ENCODE results near the gene RAB28. TPM values are rescaled to one million over a fixed set of nuclear protein-coding genes. Genes with fewer than 3 reads are reported as not detected.

Gene RAB28
- 15.3 TPM for polyA plus RNA-seq (ENCODE audit: insufficient read length)

DNA sequence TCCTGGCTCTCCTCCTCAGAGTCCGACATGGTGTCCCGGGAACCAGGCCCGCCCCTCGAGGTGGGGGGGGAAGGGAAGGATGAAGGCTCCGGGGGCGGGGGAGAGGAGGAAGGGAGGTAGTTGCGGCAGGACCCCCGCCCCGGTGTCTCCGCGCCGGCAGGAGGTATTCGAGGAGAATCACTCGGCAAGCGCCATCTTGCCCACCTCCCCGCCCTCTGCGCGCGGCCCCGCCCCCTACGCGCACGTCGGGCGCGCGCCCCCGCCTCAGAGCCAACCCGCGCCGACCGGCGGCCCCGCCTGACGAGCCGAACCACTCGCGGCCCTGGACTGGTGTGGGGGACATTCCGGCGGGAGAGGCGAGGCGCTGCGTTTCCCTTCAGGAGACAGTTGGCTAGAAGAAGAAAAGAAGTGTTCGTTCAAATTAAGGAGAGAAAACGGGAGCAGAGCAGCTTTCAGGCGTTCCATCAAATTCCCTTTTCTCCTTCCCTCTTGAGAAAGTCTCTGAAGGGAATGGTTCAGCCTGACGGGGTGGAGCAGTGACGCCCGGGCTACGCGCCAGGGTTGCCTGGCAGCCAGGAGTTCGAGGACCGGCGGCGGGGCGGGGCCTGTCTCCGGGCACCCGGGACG is at the start of gene RAB28:
RAB28 (minus strand) TSS at position 219 of the 627 bp plus-strand sequence.
- DNase-seq (ENCODE audit: low read depth), result peak; percentile 89

DNA sequence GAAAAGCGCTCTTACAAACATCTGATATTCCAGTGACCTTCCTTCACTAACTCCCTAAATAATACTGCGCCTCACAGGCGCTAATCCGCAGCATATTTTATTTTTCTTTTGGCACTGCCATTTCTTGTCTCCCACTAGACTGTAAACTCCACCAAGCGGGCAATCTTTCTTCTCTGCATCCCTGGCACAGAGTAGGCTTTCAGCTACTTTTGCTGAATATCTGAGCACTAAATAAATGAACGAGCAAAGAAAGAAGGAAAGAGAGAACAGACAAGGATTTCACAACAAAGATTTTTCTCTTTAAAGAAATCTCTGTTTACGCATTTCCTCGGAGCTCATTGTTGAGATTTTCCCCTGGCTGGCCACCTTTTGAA is 47.5 kb upstream of the RAB28 start:
- no peak for DNase-seq (ENCODE audit: low read depth)

DNA sequence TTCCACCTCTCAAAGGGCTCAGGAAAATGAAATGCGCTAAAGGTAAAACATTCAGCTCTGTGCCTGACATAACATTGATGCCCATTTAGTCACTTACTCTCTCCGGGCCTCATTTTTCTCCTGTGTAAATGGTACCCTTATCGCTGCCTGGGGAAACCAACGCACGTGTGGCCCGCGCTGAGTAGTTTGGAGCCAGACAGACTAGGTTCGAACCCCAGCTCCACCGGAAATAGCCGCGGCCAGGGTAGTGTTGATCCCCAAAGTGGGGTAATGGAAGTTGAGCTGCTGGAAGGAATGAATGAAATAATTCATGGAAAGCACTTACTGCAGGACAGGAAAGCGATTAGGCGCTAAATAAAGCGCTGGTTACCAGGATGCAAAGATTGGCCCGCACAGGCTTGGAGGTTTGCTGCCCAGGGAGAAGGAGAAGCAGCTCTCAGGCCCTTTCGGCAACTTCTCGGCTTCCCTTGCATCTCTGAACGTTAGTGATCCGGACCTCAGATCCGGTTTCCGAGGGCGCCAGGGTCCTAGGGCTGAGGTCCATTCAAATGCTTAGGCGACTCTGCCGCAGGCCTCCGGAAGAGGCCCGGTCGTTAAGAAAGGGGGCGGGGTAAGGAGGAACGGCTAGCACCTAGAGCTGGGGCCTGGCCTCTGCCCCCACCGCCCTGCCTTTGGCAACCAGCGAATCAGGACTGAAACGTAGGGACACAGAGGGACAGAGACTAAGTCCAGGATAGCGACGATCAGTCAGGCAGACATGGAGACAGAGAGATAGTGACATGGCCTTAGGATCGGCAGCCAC is 46.9 kb upstream of the RAB28 start:
- DNase-seq (ENCODE audit: low read depth), result no peak

DNA sequence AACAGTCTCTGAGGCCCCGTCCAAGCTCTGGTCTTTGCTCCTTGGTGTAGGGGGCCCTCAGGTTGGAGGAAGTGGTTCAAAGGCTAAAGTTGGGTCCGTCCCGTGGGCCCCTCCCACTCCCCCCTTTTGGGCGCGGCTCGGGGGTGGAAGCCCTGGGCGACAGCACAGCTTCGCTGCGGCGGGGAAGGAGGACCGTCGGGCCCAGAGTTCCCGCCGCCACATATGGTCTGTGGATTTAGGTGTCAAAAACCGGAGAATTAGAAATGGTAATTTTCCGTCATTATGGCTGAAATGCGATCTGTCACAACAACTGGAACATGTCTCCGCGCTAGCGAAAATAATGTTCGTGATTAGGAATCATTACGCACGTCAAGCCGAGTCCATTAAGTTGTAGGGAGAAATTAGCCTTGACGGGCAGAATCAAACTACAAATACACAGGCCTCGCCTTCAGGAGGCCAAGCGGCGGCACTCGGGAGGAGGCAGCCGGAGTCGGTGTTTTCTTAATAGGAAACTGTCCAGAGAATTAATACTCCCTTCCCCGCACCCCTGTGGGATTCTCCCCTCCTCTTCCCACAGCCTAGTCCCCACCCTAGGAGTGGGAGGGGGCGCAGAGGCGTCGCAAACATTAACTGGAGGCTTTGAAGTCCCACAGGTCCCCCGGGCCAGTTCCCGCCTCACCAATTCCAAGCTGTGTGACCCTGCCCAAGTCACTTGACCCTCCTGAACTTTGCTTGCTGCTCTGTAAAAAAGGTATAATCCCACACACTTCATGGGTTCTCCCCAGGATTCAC is 45.2 kb upstream of the RAB28 start:
- no peak for DNase-seq (ENCODE audit: low read depth)

DNA sequence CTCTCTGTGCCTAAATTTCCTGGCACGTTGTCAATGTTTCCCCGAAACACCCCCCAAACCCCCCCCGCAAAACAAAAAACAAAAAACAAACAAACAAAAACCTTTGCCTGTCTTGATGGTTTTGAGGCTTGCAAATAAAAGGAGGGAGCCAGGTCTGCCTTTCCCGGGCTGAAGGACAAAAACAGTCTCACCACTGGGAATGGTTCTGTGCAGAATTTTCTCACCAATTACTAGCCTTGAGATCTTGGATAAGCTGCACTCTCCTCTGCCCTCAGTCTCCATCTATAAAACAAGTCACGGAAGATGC is 44.6 kb upstream of the RAB28 start:
- no peak for DNase-seq (ENCODE audit: low read depth)

DNA sequence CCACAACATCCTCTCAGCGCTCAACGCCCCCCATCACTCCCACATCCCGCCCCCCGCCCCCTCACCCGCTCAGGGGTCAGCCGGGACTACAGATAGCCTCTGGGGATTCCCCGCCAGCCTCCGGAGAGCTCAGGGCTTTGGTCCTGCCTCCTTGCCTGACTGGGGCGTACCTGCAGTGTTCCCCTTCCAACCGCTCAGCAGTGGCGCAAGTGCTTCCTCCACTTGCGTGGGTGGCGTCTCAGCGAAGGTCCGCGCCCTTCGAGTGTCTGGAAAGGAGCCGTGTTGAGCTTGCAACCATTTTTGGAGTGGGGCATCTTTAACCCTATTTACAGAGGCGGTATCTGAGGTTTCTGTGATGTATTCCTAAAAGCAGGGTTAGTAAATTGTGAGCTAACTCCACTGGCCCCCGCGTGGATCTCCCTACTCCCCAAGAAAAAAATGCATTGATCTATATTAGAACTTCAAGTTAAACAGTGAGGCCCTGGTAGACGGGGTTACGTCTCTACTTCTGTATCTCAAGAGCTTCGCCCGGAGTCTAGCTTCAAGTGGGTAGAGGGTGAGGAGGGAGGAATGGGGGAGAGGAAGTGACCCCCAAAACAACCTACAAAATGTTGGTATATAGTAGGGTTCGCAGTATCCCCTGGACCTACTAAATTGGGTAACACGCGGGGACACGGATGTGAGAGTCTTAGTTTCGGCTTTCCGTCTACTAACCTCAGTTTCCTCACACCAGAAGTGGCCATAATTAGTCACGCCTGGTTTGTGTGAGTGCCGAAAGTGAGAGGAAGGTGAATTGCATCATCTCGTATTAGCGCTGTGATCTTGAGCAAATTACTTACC is 44.1 kb upstream of the RAB28 start:
- no peak for DNase-seq (ENCODE audit: low read depth)

DNA sequence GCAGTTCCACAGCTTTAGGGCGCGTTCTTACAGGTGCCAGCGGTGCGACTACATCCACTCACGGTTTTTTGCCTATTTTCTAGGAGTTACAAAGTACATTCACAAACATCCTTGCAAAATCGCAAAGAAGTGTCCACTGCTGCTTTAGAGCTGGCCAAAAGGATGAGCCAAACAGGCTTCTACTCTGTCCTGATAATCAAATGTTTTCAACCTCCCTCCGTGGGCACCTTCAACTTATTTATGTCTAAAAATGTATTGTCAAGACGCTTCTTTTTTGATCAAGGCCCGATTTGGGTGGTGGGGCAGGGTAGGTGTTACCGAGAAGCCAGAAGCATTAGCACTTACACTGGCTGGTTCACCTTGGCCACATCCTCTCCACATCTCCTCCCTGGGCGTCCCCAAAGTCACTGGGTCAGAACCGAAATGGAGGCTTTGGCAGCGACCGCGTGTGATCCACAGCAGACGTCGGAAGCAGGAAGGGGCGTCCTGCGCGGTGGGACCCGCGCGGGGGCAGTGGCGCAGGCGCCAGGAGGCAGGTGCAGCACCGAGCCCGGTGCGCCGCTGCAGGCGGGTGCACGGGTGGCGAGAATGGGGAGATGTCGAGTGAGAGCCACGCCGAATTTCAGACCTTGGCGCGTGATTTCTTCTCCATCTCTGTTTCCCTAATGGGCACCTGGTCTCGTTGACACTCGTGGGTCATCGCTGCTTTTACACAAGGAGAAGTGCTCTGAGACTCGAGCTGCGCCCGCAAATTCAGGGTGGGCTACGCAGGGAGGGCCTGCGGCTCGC is 43.2 kb upstream of the RAB28 start:
- no peak for DNase-seq (ENCODE audit: low read depth)

DNA sequence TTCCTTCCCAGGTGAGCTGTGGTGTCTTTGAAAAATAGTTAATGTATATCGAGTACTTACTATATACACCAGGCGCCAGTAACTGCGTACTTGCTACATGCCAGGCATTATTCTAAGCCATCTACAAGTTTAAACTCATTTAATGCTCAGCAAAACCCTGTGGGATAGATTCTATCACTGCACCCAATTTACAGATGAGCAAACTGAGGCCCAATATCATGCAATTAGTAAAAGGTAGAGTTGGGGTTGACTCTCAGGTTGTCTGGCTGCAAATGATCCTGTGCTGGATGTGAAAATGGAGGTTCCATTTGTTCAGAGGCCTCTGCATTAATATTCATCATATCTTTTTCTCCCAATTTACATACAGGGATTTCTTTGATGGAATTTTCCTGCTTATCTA is 42.5 kb upstream of the RAB28 start:
- no peak for DNase-seq (ENCODE audit: low read depth)

DNA sequence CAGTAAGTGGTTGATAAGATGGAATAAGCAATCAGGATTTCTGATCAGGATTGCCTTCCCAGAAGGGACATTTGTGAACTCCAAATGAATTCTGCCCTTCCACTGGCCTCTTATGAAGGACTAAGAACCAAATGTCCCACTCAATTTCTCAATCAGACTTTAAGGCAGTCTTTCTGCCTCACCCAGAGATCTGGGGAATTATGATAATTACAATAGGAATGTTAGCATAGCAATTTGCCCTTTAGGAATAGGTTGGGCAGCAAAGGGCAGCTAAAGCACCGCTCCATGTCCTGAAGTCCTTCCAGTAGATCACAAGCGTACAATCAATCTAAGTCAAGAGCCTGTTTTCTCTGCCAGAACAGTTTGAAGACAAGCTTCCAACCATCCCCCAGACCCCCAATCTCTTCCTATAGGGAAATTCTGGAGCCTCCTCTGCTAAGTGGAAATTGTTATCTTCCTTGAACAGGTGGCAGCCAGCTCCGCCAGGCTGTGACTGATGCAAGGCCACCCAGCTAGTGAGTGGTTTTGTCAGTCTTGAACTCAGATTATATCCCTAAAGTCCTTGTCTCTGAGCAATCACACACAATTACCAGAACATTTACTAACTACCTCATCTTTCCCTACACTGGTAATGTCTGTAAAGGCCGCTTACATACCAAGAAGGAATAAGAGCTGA is 41.6 kb upstream of the RAB28 start:
- no peak for DNase-seq (ENCODE audit: low read depth)

DNA sequence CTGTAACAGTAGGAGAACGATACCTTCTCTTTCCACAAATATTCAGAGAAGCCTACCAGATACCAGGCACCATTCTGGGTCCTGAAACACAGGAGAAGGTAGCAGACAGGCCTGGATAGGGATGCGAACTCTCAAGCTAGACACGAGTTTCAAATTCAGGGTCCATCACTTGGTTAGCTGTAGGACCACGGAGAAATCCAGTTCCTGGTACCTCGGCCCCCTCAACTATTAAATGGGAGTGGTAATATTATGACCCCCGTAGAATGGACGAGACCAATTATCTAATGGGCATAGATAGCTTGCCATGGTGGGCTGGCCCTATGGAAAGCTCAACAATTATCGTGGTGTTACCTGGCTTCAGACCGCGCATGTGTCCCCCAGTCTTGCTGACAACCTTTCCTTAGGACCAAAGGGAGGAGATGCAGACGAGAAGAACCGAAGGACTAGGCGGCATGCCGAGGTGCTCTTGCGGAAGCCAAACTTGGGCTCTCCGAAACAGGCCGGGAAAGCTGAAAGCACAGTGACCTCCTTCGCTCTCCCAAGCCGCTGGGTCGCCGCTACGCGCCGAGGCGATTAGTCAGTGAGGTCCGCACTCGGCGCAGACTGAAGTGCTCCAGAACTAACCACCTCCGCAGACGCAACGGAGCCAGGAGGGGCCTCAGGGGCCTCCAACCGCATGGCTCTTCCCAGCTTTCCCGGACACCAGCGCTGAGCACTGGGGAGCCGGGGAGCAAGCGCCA is 40.5 kb upstream of the RAB28 start:
- no peak for DNase-seq (ENCODE audit: low read depth)

DNA sequence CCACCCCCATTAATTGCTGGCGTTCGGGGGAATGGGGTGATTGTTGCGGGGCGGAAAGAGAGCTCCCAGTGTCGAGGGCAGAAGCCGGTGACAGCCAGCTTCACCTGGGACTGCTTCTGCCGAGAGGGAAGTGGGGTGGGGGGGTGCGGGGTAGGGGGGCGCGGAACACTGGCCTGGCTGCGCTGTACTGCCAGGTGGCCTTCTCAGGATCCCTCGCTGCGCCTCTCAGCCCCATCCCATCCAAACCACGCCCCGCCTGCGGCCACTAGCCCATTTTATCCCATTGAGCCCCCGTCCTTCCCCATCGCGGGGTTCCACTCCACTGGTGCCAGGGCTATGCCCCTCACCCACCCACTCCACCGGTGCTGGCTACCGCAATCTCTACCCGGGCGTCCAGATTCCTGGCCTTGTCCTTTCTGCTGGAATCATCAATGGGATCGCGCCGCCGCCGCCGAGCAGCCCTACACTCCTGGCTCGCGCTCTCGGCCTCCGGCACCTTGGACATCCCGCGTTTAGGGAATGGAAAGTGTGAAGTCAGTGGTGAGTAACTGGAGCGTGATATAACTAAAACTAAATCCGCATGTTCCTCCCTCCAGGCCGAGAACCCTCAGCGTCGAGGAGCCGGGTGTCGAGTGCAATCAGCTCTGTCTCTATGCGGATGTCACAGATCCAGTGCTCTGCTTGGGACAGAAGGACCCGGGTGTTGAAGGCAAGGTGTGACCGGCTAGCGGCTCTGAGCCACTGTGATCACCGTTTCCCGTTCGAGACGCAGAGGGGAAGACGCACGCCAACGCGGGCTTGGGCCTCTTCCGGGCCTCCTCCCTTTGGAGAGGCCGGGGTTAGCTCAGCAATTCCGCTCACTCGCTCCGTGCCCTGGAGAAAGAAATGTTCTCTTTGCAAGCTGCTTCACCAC is 39.7 kb upstream of the RAB28 start:
- DNase-seq (ENCODE audit: low read depth), result no peak

DNA sequence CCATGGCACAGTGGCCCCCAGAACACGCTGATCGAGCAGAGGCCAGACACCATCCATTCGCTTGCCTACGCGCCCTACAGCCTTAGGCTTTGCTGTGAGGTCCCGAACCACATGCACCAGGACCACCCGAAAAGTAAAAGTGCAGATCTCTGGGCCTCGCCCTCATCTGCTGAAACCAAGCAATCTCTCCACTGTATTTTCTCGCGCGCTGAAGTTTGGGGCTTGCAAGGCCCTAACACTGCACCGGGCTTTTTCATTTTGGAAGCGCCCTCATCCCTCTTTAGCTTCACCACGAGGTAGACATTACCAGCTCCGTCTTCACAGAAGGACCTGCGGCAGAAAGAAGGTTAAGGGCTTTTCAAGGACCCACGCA is 39.0 kb upstream of the RAB28 start:
- DNase-seq (ENCODE audit: low read depth), result no peak

DNA sequence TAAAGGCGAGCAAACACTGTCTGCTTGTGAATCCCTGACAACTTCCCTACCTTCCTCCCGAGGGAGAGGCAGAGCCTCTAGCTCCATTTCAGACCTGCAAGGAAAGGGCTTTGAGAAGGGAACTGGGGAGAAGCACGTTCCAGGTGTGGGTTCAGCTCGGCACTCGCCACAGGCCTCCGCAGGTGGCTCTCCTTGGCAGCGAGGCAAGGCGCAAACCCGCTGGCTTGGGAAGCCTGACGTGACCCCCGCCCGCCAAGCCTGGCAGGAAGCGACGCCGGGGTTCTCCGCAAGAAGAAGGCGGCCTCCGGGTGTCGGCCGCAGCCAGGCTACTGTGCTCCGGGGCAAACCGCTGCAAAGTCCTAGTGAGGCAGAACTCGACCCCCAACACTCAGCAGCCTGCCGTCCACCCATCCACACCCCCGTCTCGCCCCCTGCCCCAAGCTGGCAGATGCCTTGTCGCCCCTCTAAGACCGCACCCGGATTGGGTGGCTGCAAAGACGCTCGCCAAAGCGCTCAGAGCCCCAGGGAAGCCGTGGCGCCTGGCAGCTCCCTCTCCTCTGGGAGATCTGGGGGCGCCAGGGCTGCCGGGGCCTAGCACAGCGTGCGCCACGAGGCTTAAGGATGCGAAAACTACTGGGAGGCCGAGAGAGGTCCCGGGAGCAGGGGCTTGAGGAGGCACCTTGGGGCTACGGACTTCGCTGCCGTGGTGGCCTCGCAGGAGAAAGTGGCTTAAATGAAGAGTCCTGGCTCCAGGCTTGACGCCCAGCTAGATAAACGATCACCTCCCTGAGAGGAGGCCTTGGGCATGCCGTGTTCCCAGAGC is 38.4 kb upstream of the RAB28 start:
- no peak for DNase-seq (ENCODE audit: low read depth)

DNA sequence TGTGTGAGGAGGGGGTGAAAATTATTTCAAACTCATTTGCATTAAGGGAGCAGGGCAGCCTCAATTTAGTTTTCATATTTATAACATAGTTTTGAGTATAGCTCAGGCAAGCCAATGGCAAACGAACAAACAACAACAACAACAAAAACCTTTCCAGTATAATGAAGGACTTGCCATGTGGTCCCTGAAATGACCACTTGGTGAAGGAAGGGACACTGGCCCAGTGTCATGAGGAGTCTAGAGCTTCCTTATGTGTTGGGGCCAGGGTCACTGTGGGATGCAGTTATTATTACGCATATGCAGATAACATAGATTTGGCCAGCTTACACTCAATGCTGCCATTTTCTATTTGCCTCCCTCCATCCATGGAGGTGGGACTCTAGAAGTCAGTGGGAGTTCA is 36.9 kb upstream of the RAB28 start:
- DNase-seq (ENCODE audit: low read depth), result no peak

DNA sequence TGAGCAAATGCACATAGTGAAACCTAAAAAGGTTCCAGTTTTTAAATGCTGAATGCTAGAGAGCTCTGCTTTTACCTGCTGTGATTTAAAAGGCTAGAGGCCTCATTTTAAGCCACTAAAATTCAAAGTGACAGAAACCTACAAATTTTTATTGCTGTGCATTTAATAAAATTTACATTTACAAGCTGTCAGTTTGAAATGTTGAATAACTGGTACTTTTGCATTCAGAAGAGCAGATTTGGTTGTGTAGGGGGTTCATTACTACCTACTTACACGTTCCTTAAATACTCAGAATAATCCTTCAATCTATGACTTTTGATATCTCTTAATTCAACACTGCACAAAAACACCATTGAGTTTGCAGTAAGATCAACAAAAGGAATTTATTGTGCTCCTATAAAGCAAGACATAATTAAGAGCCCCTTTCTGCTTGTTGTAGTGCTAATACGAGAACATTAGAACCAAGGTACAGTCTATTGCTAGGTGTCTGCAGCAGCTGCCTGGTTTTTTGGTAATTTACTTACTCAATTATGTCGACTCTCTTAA is 32.2 kb upstream of the RAB28 start:
- DNase-seq (ENCODE audit: low read depth), result no peak

DNA sequence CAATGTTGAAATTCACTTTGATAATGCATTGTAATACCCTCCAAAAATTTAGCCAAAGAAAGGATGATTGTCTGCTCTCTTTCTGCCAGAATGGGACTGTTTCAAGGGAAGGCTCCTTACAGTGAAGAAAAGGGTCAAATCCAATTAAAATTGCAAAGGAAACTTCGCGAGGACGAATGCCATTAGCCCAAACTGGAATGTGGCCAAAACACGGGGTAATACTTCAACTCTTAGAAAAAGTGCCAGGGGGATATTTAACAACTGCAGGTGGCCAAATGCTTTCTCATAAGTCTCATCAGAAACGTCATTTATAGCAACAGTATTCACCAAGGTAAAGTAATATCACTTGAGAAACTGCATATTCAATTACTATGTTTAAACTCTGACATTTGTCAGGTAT is 31.1 kb upstream of the RAB28 start:
- no peak for DNase-seq (ENCODE audit: low read depth)

DNA sequence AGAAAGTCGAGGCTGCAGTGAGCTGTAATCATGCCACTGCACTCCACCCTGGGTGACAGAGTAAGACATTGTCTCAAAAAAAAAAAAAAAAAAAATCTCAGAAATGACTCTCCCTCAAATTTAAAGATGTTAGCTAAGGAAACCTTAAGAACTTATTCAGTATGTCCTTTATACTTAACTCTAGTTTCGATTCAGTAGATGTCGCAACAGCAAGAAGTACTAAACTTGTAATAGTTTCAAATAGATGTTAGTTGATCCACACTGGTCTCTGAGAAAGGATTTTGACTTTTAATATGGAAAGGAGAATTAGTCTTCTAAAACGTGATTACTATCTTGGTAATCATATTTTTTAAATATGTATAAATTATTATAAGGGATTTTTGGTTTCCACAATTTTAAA is 30.6 kb upstream of the RAB28 start:
- DNase-seq (ENCODE audit: low read depth), result no peak

DNA sequence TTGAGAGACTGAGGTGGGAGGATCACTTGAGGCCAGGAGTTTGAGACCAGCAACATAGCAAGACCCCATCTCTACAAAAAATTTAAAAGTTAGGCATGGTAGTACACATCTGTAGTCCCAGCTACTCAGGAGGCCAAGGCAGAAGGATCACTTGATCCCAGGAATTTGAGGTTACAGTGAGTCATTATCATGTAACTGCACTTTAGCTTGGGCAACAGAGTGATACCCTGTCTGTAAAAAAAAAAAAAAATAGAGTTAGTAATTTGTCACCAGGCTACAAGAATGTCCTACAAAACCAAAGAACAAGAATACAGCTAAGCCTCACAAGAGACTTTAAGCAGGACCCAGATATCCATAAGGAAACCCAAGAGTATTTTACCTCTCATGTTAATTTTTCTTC is 27.0 kb upstream of the RAB28 start:
- DNase-seq (ENCODE audit: low read depth), result no peak

All from forelimb muscle (tissue), 1 donor.